Measurements from ENCODE around the gene MAML3. TPM values are rescaled to one million over a fixed set of nuclear protein-coding genes. Genes with fewer than 3 reads are reported as not detected.

The MAML3 gene
- polyA plus RNA-seq, 1 donor (not counting 4 experiments of a cell fraction or from before 2014, with no cell fraction given) = 0.68 TPM

DNA sequence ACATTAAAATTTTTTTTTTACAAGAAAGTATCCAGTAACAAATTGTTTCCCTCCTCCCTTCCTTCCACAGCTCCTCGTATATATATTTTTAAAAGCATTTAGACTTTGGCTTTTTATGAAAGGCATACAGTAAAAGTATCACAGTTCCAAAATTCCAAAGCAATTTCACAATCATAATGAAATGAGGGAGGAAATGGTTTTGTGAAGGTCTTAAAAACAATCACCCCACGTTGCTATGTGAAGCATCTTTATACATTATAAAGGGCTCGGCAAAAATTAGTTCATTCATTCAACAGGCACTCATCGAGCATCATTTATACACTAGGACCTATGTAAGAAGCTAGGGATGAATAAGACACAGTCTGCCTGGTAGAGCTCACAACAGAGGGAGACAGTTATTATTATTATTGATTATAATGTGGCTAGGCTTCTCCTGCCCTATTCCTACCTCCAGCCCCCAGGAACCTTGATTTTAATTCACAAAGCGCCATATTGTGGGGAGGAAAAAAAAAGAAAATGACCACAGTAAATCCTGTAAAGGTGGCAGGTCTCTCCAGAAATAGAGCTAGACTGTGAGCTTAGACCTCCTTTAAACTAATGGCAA, 239.9 kb downstream of the MAML3 start:
- no peak for DNase-seq (ENCODE audit: low read depth, low spot score)
- H4K20me1 ChIP-seq (ENCODE audit: control insufficient read depth, extremely low read depth, insufficient read depth, low read length) = no peaks in the 10 kb centered on the region
- no peak overlapping the region for H2AFZ ChIP-seq (ENCODE audit: control insufficient read depth, low read length)
- dilution Hi-C loops (cut with MboI; ENCODE audit: extremely low pct_ligation_motif_present, low sequenced_read_pairs) = no loop called here
- no peak for FAIRE-seq
- H3K9ac ChIP-seq (ENCODE audit: control insufficient read depth, extremely low read depth, insufficient read depth, low read length) = no peak overlapping the region
- TF ChIP-seq, protein P1, sequence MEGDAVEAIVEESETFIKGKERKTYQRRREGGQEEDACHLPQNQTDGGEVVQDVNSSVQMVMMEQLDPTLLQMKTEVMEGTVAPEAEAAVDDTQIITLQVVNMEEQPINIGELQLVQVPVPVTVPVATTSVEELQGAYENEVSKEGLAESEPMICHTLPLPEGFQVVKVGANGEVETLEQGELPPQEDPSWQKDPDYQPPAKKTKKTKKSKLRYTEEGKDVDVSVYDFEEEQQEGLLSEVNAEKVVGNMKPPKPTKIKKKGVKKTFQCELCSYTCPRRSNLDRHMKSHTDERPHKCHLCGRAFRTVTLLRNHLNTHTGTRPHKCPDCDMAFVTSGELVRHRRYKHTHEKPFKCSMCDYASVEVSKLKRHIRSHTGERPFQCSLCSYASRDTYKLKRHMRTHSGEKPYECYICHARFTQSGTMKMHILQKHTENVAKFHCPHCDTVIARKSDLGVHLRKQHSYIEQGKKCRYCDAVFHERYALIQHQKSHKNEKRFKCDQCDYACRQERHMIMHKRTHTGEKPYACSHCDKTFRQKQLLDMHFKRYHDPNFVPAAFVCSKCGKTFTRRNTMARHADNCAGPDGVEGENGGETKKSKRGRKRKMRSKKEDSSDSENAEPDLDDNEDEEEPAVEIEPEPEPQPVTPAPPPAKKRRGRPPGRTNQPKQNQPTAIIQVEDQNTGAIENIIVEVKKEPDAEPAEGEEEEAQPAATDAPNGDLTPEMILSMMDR (optimal IDR thresholded peaks at IDR 0.05 in 1 of 3, IDR thresholded peaks at IDR 0.05 in 1 of 3, conservative IDR thresholded peaks at IDR 0.05 in 1 of 3; ENCODE audit: extremely low read depth in 1 of 3, insufficient read depth in 2 of 3, low read length in 3 of 3) = no peak
- no peak for TF ChIP-seq EZH2 (IDR thresholded peaks at IDR 0.05; ENCODE audit: low read length)
- H3K36me3 ChIP-seq (ENCODE audit: control insufficient read depth in 2 of 2, extremely low read depth in 1 of 2, insufficient read depth in 2 of 2, low read length in 2 of 2) = no peaks in the 10 kb centered on the region
- no peaks in the 10 kb centered on the region for H3K9me1 ChIP-seq (ENCODE audit: control insufficient read depth, extremely low read depth, insufficient read depth, low read length)
- no peaks in the 10 kb centered on the region for H3K4me1 ChIP-seq (ENCODE audit: control insufficient read depth, extremely low read depth, insufficient read depth, low read length)
- no peaks in the 10 kb centered on the region for H3K79me2 ChIP-seq (ENCODE audit: control insufficient read depth, insufficient read depth, low read length)
- H3K27ac ChIP-seq (ENCODE audit: control insufficient read depth, insufficient read depth, low read length) = no peak overlapping the region
- H3K9me3 ChIP-seq (ENCODE audit: control insufficient read depth, low read depth, low read length) = no peaks in the 10 kb centered on the region
- peaks cover 3% of the 10 kb centered on the region for H3K27me3 ChIP-seq (ENCODE audit: control insufficient read depth, extremely low read depth, insufficient read depth, low read length)
- H3K4me2 ChIP-seq (ENCODE audit: control insufficient read depth, extremely low read depth, insufficient read depth, low read depth, low read length) = no peak overlapping the region
- no peak overlapping the region for H3K4me3 ChIP-seq (ENCODE audit: control insufficient read depth in 2 of 3, extremely low read depth in 1 of 3, insufficient read depth in 2 of 3, low read depth in 1 of 3, low read length in 3 of 3)

DNA sequence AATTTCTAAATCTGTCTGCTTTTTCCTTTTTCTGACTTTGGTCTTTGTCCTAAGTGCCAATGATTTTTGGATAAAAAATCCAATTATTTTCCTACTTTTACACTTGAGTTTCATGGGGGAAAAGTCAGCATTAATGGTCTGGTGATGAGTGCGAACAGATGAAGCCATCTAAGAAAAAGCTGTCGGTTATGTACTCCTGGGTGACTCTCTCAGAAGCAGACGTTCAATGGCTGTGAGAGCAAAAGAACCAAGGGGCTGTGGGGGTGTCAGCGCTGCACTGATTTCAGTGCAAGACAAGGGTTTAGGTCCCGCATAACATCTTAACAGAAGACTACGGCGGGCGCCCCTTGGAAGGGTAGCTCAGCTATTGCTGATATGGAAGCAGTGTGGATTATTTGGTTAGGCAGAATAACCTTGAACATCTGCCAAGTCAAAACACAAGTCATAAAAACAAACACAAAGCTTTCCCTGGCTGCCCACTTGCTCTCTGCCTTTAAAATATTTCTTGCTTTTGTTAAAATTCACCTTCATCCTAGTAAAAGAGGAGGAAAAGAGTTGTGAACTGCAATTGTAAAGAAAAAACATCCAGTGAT, 240.5 kb downstream of the MAML3 start:
- H3K27ac ChIP-seq (ENCODE audit: control insufficient read depth, insufficient read depth, low read length) = no peak overlapping the region
- no peak overlapping the region for H3K4me2 ChIP-seq (ENCODE audit: control insufficient read depth, extremely low read depth, insufficient read depth, low read depth, low read length)
- FAIRE-seq = no peak

More for the DNA sequence above, 240.5 kb downstream of the MAML3 start:
- no peaks in the 10 kb centered on the region for H3K9me1 ChIP-seq (ENCODE audit: control insufficient read depth, extremely low read depth, insufficient read depth, low read length)
- TF ChIP-seq, protein P1 (optimal IDR thresholded peaks at IDR 0.05 in 1 of 3, IDR thresholded peaks at IDR 0.05 in 1 of 3, conservative IDR thresholded peaks at IDR 0.05 in 1 of 3; ENCODE audit: extremely low read depth in 1 of 3, insufficient read depth in 2 of 3, low read length in 3 of 3) = no peak
- no peak for TF ChIP-seq EZH2 (IDR thresholded peaks at IDR 0.05; ENCODE audit: low read length)
- DNase-seq (ENCODE audit: low read depth, low spot score) = no peak
- no peak overlapping the region for H2AFZ ChIP-seq (ENCODE audit: control insufficient read depth, low read length)
- H3K79me2 ChIP-seq (ENCODE audit: control insufficient read depth, insufficient read depth, low read length) = no peaks in the 10 kb centered on the region
- no peaks in the 10 kb centered on the region for H3K4me1 ChIP-seq (ENCODE audit: control insufficient read depth, extremely low read depth, insufficient read depth, low read length)
- peaks cover 3% of the 10 kb centered on the region for H3K27me3 ChIP-seq (ENCODE audit: control insufficient read depth, extremely low read depth, insufficient read depth, low read length)
- no peaks in the 10 kb centered on the region for H3K36me3 ChIP-seq (ENCODE audit: control insufficient read depth in 2 of 2, extremely low read depth in 1 of 2, insufficient read depth in 2 of 2, low read length in 2 of 2)
- H4K20me1 ChIP-seq (ENCODE audit: control insufficient read depth, extremely low read depth, insufficient read depth, low read length) = no peaks in the 10 kb centered on the region
- dilution Hi-C loops (cut with MboI; ENCODE audit: extremely low pct_ligation_motif_present, low sequenced_read_pairs) = no loop called here
- H3K9me3 ChIP-seq (ENCODE audit: control insufficient read depth, low read depth, low read length) = no peaks in the 10 kb centered on the region
- no peak overlapping the region for H3K4me3 ChIP-seq (ENCODE audit: control insufficient read depth in 2 of 3, extremely low read depth in 1 of 3, insufficient read depth in 2 of 3, low read depth in 1 of 3, low read length in 3 of 3)
- no peak overlapping the region for H3K9ac ChIP-seq (ENCODE audit: control insufficient read depth, extremely low read depth, insufficient read depth, low read length)
